Activated CD8-positive, alpha-beta memory T cell treated with anti-CD3 and anti-CD28 coated beads, Interleukin-2, amount 10 ng/mL, durations not matched to agents 7 days and 5 days (primary cell): ENCODE measurements around the gene KCNQ2. TPM values are rescaled to one million over a fixed set of nuclear protein-coding genes. Genes with fewer than 3 reads are reported as not detected.

Source experiments
- ATAC-seq: fragments of 150-1000 bp; cut with Tn5 transposase; one replicate; pipeline ENCODE4 v1.10.0; 2021; ENCODE audit warnings: moderate library complexity
- CTCF ChIA-PET: fragments of 350-600 bp; sonication (Branson Sonifier 250); formaldehyde crosslinking; loops from one replicate; lab custom pipeline; 2021; ENCODE audit warnings: antibody characterized with exemption; lab: Charles Lee
- DNase-seq: peaks from one replicate; pipeline ENCODE4 v3.0.0-alpha.2; 2020
- H3K27ac Mint-ChIP-seq: one replicate; pipeline ENCODE4 v1.8.0; 2021; ENCODE audit warnings: mild to moderate bottlenecking, mixed read lengths
- H3K27me3 Mint-ChIP-seq: one replicate; pipeline ENCODE4 v1.8.0; 2021; ENCODE audit warnings: mixed read lengths
- H3K36me3 Mint-ChIP-seq: one replicate; pipeline ENCODE4 v1.8.0; 2021; ENCODE audit warnings: mild to moderate bottlenecking, mixed read lengths
- H3K4me1 Mint-ChIP-seq: one replicate; pipeline ENCODE4 v1.8.0; 2021; ENCODE audit warnings: mixed read lengths
- H3K4me3 Mint-ChIP-seq: one replicate; pipeline ENCODE4 v1.8.0; 2021; ENCODE audit warnings: mild to moderate bottlenecking, moderate library complexity, mixed read lengths
- H3K9me3 Mint-ChIP-seq: one replicate; pipeline ENCODE4 v1.8.0; 2022; ENCODE audit warnings: low read depth, mixed read lengths
- total RNA-seq, 2 experiments: library from RNA; stranded (reverse); gene quantifications; one replicate each; pipeline ENCODE4 v1.2.3, GENCODE V29; 2021

Gene KCNQ2
- total RNA-seq, 2 experiments from 2014 or later = 0.05 TPM; not detected in 1

GRCh38 chr20:63394069-63394919, 78.2 kb downstream of the KCNQ2 start:
- H3K4me3 Mint-ChIP-seq = no peak overlapping the region
- no peak for ATAC-seq
- no peaks in the 10 kb centered on the region for H3K9me3 Mint-ChIP-seq
- H3K27me3 Mint-ChIP-seq = peaks cover 4% of the 10 kb centered on the region
- no peak overlapping the region for H3K27ac Mint-ChIP-seq
- CTCF ChIA-PET = no interaction called here
- H3K4me1 Mint-ChIP-seq = no peaks in the 10 kb centered on the region
- DNase-seq = no peak
- no peaks in the 10 kb centered on the region for H3K36me3 Mint-ChIP-seq

GRCh38 chr20:63393566-63393965, 78.9 kb downstream of the KCNQ2 start:
- CTCF ChIA-PET = no interaction called here
- DNase-seq (no peak), ATAC-seq (no peak)
- H3K27ac Mint-ChIP-seq = no peak overlapping the region
- H3K36me3 Mint-ChIP-seq = no peaks in the 10 kb centered on the region
- H3K4me3 Mint-ChIP-seq = no peak overlapping the region
- H3K4me1 Mint-ChIP-seq = no peaks in the 10 kb centered on the region
- H3K9me3 Mint-ChIP-seq = no peaks in the 10 kb centered on the region
- peaks cover 6% of the 10 kb centered on the region for H3K27me3 Mint-ChIP-seq

- no peak overlapping the region for H3K4me3 Mint-ChIP-seq
- ATAC-seq (no peak), DNase-seq (no peak)
- H3K27ac Mint-ChIP-seq = no peak overlapping the region
- no peaks in the 10 kb centered on the region for H3K4me1 Mint-ChIP-seq
- peaks cover 6% of the 10 kb centered on the region for H3K27me3 Mint-ChIP-seq
- H3K9me3 Mint-ChIP-seq = peaks cover 3% of the 10 kb centered on the region
- CTCF ChIA-PET = no interaction called here
- H3K36me3 Mint-ChIP-seq = no peaks in the 10 kb centered on the region
These were observed 79.7 kb downstream of the KCNQ2 start for GRCh38 chr20:63392465-63393365.

GRCh38 chr20:63387917-63388316, 84.5 kb downstream of the KCNQ2 start:
- Mint-ChIP-seq H3K36me3 (peaks cover 3% of the 10 kb centered on the region), H3K27me3 (peaks cover 3% of the 10 kb centered on the region), H3K4me3 (no peak overlapping the region), H3K4me1 (no peaks in the 10 kb centered on the region), H3K27ac (no peak overlapping the region), H3K9me3 (peaks cover 27% of the 10 kb centered on the region)
- no peak for DNase-seq
- CTCF ChIA-PET = no interaction called here
- ATAC-seq = no peak

- no peak overlapping the region for H3K4me3 Mint-ChIP-seq
- peaks cover 3% of the 10 kb centered on the region for H3K27me3 Mint-ChIP-seq
- no peak for ATAC-seq
- no peak for DNase-seq
- peaks cover 3% of the 10 kb centered on the region for H3K36me3 Mint-ChIP-seq
- no peaks in the 10 kb centered on the region for H3K4me1 Mint-ChIP-seq
- CTCF ChIA-PET = no interaction called here
- no peak overlapping the region for H3K27ac Mint-ChIP-seq
- peaks cover 27% of the 10 kb centered on the region for H3K9me3 Mint-ChIP-seq
These were observed 85.1 kb downstream of the KCNQ2 start for GRCh38 chr20:63387393-63387792.

- CTCF ChIA-PET = no interaction called here
- H3K27me3 Mint-ChIP-seq = peaks cover 3% of the 10 kb centered on the region
- peaks cover 27% of the 10 kb centered on the region for H3K9me3 Mint-ChIP-seq
- DNase-seq = no peak
- H3K4me1 Mint-ChIP-seq = no peaks in the 10 kb centered on the region
- H3K27ac Mint-ChIP-seq = no peak overlapping the region
- H3K4me3 Mint-ChIP-seq = no peak overlapping the region
- peaks cover 3% of the 10 kb centered on the region for H3K36me3 Mint-ChIP-seq
- no peak for ATAC-seq
These were observed 86.0 kb downstream of the KCNQ2 start for GRCh38 chr20:63386491-63386890.

GRCh38 chr20:63385819-63386218, 86.6 kb downstream of the KCNQ2 start:
- H3K36me3 Mint-ChIP-seq = peaks cover 3% of the 10 kb centered on the region
- H3K4me1 Mint-ChIP-seq = no peaks in the 10 kb centered on the region
- no peak for ATAC-seq

GRCh38 chr20:63384336-63384735, 88.1 kb downstream of the KCNQ2 start:
- Mint-ChIP-seq H3K36me3 (peaks cover 3% of the 10 kb centered on the region), H3K4me1 (no peaks in the 10 kb centered on the region), H3K9me3 (peaks cover 27% of the 10 kb centered on the region), H3K27ac (no peak overlapping the region), H3K27me3 (peaks cover 2% of the 10 kb centered on the region), H3K4me3 (no peak overlapping the region)
- no peak for DNase-seq
- CTCF ChIA-PET = no interaction called here
- ATAC-seq = no peak

More at GRCh38 chr20:63385819-63386218, 86.6 kb downstream of the KCNQ2 start:
- DNase-seq = no peak
- Mint-ChIP-seq H3K27ac (no peak overlapping the region), H3K4me3 (no peak overlapping the region), H3K9me3 (peaks cover 27% of the 10 kb centered on the region), H3K27me3 (peaks cover 3% of the 10 kb centered on the region)
- CTCF ChIA-PET = no interaction called here

- Mint-ChIP-seq H3K4me3 (no peak overlapping the region), H3K4me1 (no peaks in the 10 kb centered on the region), H3K27me3 (no peaks in the 10 kb centered on the region), H3K36me3 (peaks cover 3% of the 10 kb centered on the region), H3K27ac (no peak overlapping the region), H3K9me3 (peaks cover 27% of the 10 kb centered on the region)
- CTCF ChIA-PET = interaction anchor here (3.8 to 4.3 kb wide), 2 partner anchors 73 to 160 kb away, joined by 26 to 33 read pairs; no protein-coding TSS in a partner anchor
- DNase-seq = no peak
- no peak for ATAC-seq
These were observed 88.9 kb downstream of the KCNQ2 start for GRCh38 chr20:63383556-63383955.

GRCh38 chr20:63382551-63383300, 89.7 kb downstream of the KCNQ2 start:
- Mint-ChIP-seq H3K9me3 (peaks cover 24% of the 10 kb centered on the region), H3K4me1 (no peaks in the 10 kb centered on the region), H3K27ac (no peak overlapping the region), H3K27me3 (no peaks in the 10 kb centered on the region), H3K4me3 (no peak overlapping the region), H3K36me3 (peaks cover 3% of the 10 kb centered on the region)
- DNase-seq (no peak), ATAC-seq (no peak)
- CTCF ChIA-PET = interaction anchor here (1.3 to 4.3 kb wide), 4 partner anchors 72 to 172 kb away, joined by 3 to 33 read pairs (median 16); no protein-coding TSS in a partner anchor

- CTCF ChIA-PET = interaction anchor here (1.0 to 4.3 kb wide), 8 partner anchors 72 to 204 kb away, joined by 3 to 33 read pairs (median 4); no protein-coding TSS in a partner anchor
- H3K27me3 Mint-ChIP-seq = peaks cover 5% of the 10 kb centered on the region
- H3K36me3 Mint-ChIP-seq = no peaks in the 10 kb centered on the region
- ATAC-seq (no peak), DNase-seq (no peak)
- H3K4me1 Mint-ChIP-seq = no peaks in the 10 kb centered on the region
- no peak overlapping the region for H3K4me3 Mint-ChIP-seq
- H3K27ac Mint-ChIP-seq = no peak overlapping the region
- H3K9me3 Mint-ChIP-seq = peaks cover 17% of the 10 kb centered on the region
These were observed 90.5 kb downstream of the KCNQ2 start for GRCh38 chr20:63381781-63382431.

- Mint-ChIP-seq H3K36me3 (no peaks in the 10 kb centered on the region), H3K9me3 (peaks cover 3% of the 10 kb centered on the region), H3K4me1 (no peaks in the 10 kb centered on the region), H3K4me3 (no peak overlapping the region), H3K27ac (no peak overlapping the region), H3K27me3 (peaks cover 8% of the 10 kb centered on the region)
- CTCF ChIA-PET = interaction anchor here (0.6 to 4.3 kb wide), 5 partner anchors 70 to 180 kb away, joined by 3 to 33 read pairs (median 7); no protein-coding TSS in a partner anchor
- no peak for ATAC-seq
- no peak for DNase-seq
These were observed 92.0 kb downstream of the KCNQ2 start for GRCh38 chr20:63380346-63380870.
